ENCODE data around the gene LMO2.

The LMO2 gene

DNA sequence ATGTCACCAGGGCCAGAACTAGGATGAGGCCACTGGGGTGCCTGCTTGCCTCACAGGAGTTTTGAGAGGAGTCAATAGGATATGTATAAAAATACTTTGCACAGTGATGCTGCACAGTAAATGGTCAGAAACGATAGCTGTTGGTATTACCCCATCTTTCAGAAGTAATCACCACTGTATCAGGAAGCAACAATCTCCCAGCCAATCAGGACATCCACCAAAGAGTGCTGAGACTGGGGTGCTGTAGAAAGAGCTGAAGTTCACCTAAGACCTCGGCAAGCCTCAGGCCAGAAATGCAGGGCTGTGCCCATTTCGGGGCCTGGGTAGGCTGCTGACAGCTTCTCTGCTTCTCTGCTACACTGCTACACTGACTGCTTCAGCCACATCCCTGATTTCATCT lies 17.4 kb downstream of the LMO2 start:
- Histone ChIP-seq H3K27ac (ENCODE audit: low read depth, low read length, severe bottlenecking) (no peak overlapping the region), H3K9me3 (ENCODE audit: control insufficient read depth, low read length) (no peaks in the 10 kb centered on the region), H3K4me3 (ENCODE audit: extremely low read depth, insufficient read depth, low read length, poor library complexity, severe bottlenecking) (no peak overlapping the region), H3K36me3 (ENCODE audit: control insufficient read depth, insufficient read depth, low read length) (no peaks in the 10 kb centered on the region), H3K4me1 (ENCODE audit: control insufficient read depth, insufficient read depth, low read length, poor library complexity, severe bottlenecking) (peaks cover 12% of the 10 kb centered on the region)
- 96% methylated on average over 2 of the region's 3 CpGs; no CpG with 5 or more reads in 1 of the 2 experiments for WGBS, 2 experiments (ENCODE audit: insufficient coverage in 2 of 2)

DNA sequence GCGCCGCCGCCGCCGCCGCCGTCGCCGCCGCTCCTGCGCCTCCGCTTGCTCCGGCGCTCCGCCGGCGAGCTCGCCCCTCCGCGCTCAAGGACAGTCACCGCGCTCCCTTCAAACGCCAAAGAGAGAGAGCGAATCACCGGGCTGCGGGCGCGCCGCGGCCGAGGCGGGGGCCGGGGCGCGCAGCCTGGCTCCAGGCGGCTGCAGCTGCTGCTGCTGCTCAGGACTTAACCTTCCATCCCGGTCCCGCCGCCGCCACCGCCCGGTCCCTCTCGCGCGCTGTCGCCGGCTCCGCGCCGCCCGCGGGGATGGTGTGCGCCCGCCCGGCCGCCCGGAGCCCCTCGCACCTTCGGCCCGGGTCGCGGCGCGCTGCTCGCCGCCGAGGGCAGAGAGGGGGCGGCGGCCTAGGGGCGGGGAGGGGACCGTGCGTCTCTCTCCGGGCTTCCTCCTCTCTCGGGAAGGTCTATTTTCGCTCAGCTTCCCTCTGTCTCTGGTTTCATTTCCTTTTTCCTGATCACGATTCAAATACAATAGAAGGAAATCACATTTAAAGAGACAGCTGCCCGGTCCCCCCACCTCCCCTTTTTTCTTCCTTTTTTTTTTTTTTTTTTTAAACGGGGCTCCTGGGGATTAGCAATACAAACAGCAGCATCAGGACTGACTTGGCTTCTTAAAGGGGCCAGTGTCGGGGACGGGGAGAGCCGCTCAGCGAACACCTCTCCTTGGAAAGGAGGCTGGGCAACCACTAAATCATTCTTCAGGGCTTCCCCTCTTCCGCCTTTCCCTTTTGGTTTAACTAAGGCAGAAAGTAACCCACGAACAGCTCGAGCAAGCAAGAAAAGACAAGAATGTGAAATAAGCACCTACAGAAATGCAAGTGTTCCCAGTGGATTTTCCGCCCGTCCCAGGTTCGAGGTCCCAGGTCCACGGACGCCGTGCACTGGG lies 22.1 kb downstream of the LMO2 start:
- Histone ChIP-seq H3K27ac (ENCODE audit: low read depth, low read length, severe bottlenecking) (peak overlapping the region; percentile 54), H3K4me1 (ENCODE audit: control insufficient read depth, insufficient read depth, low read length, poor library complexity, severe bottlenecking) (peaks cover 12% of the 10 kb centered on the region), H3K36me3 (ENCODE audit: control insufficient read depth, insufficient read depth, low read length) (peaks cover 25% of the 10 kb centered on the region), H3K9me3 (ENCODE audit: control insufficient read depth, low read length) (no peaks in the 10 kb centered on the region), H3K4me3 (ENCODE audit: extremely low read depth, insufficient read depth, low read length, poor library complexity, severe bottlenecking) (peak overlapping the region; percentile 75)
- 0% methylated on average over 42 to 71 of the region's 91 CpGs for WGBS, 2 experiments (ENCODE audit: insufficient coverage in 2 of 2)

DNA sequence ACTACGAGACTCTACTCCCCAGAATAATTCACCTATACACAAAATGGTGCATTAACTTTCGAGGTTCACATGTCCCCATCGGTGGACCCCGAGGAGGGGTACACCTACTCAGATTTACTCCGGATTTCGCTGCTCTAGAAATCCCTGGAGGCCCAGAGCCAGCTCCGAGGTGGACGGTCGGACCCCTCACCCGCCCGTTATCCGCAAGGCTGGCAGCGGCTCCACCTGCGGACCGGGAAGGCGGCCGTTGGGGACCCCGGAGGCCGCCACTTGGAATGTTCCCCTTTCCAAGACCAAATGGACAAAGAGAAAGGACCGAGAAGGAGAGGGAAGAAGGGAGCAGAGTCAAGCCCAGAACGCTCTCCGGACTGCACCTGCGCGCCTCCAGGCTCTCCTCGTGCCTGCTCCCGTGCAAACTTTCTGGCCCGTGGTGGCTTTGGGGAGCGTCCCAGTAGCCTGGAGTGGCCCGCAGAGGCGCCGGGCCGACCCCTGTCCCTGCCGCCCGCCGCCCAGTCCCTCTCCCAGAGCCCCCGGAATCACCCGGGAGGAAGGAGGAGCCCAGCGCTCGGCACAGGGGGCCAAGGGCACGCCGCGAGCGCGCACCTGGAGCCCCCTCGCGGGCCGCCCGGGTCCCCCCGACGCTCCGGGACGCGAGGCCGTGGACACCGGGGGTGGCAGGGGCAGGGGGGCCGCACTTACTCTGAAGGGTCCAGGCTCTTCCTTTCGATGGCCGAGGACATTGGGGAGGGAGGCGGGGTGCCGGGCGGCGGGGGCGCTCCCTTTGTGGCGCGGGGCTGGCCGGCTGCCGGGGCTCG lies 23.0 kb downstream of the LMO2 start:
- H3K36me3 ChIP-seq (ENCODE audit: control insufficient read depth, insufficient read depth, low read length): peaks cover 33% of the 10 kb centered on the region
- no peaks in the 10 kb centered on the region for H3K9me3 ChIP-seq (ENCODE audit: control insufficient read depth, low read length)
- H3K4me1 ChIP-seq (ENCODE audit: control insufficient read depth, insufficient read depth, low read length, poor library complexity, severe bottlenecking): peaks cover 12% of the 10 kb centered on the region
- H3K27ac ChIP-seq (ENCODE audit: low read depth, low read length, severe bottlenecking): peak overlapping the region; percentile 64
- peak overlapping the region; percentile 75 for H3K4me3 ChIP-seq (ENCODE audit: extremely low read depth, insufficient read depth, low read length, poor library complexity, severe bottlenecking)
- WGBS, 2 experiments (ENCODE audit: insufficient coverage in 2 of 2): 0 to 1% methylated on average over 30 to 59 of the region's 68 CpGs

DNA sequence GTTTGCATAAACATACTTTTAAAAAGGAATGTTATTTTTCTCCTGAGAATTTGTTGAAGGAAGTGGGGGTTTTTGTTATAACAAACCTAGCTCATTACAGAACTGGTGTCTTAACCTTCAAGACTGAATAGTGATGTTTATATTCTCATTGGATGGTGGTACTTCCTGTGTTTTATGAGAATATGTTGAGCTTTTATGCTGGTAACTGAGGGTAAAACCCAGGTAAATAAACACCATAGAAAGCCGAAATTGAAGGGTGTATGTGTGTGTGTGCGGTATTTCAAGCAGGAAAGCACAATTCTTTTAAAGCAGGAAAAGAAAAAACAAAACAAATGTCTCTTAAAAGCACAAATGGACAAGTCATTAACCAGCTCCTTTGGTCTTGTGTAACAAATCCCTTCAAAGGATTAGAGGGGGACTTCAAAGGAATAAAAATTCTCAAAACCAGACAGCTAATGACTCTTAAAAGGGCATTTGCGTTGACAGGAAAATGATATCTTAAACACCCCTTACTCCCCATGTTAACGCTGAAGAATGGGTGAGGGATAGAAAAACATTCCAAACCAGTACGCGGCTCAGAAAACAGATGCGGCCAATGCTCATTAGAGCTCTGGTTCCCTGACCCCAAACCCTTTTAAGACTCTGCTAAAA lies 23.8 kb downstream of the LMO2 start:
- Histone ChIP-seq H3K36me3 (ENCODE audit: control insufficient read depth, insufficient read depth, low read length) (peaks cover 41% of the 10 kb centered on the region), H3K27ac (ENCODE audit: low read depth, low read length, severe bottlenecking) (peak overlapping the region; percentile 64), H3K4me3 (ENCODE audit: extremely low read depth, insufficient read depth, low read length, poor library complexity, severe bottlenecking) (peak overlapping the region; percentile 75), H3K9me3 (ENCODE audit: control insufficient read depth, low read length) (no peaks in the 10 kb centered on the region), H3K4me1 (ENCODE audit: control insufficient read depth, insufficient read depth, low read length, poor library complexity, severe bottlenecking) (peaks cover 12% of the 10 kb centered on the region)
- WGBS, 2 experiments (ENCODE audit: insufficient coverage in 2 of 2): 7 to 10% methylated on average over 2 to 3 of the region's 7 CpGs

DNA sequence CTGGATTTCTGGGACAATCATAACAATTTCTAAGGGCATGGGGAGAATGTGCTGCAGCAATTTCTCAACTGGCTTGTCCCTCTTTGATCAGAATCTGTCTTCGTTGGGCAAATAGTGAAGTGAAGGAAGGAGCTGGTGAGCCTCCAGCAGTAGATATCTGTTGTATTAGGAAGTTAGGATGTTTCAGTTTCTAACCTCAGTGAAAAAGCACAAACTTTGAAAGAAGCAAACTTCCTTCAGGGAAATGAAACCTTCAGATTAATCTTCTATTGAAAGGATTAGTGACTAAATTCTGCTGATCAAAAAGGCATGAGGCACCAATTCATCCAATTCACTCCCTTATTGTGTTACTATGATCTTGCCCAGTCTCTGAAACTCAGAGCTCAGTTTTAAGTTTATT lies 24.3 kb downstream of the LMO2 start:
- Histone ChIP-seq H3K27ac (ENCODE audit: low read depth, low read length, severe bottlenecking) (no peak overlapping the region), H3K4me3 (ENCODE audit: extremely low read depth, insufficient read depth, low read length, poor library complexity, severe bottlenecking) (peak overlapping the region; percentile 75), H3K36me3 (ENCODE audit: control insufficient read depth, insufficient read depth, low read length) (peaks cover 46% of the 10 kb centered on the region), H3K4me1 (ENCODE audit: control insufficient read depth, insufficient read depth, low read length, poor library complexity, severe bottlenecking) (peaks cover 12% of the 10 kb centered on the region), H3K9me3 (ENCODE audit: control insufficient read depth, low read length) (no peaks in the 10 kb centered on the region)
- WGBS, 2 experiments (ENCODE audit: insufficient coverage in 2 of 2): 71% methylated on average over 1 of the region's 1 CpG; no CpG with 5 or more reads in 1 of the 2 experiments

DNA sequence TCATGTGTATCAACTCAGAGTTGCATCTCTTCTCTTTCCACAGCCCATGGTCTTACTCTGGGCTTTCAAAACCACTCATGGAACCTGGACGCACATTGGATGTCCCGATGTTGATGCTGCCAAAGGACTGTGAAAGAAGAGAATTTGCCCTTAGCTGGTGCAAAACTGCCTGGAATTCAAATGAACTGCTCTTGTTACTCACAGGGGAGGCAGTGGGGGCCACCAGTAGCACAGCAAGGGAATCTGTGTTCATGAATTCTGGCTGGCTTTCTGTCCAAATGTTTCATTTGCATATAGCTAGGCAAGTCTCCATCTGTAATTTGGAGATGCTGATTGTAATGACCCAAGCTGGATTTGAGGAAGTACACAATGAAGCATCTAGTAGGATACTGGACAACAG lies 24.9 kb downstream of the LMO2 start:
- H3K36me3 ChIP-seq (ENCODE audit: control insufficient read depth, insufficient read depth, low read length): peaks cover 51% of the 10 kb centered on the region
- peak overlapping the region; percentile 75 for H3K4me3 ChIP-seq (ENCODE audit: extremely low read depth, insufficient read depth, low read length, poor library complexity, severe bottlenecking)
- no peaks in the 10 kb centered on the region for H3K9me3 ChIP-seq (ENCODE audit: control insufficient read depth, low read length)
- 84 to 94% methylated on average over 2 of the region's 2 CpGs for WGBS, 2 experiments (ENCODE audit: insufficient coverage in 2 of 2)
- peaks cover 12% of the 10 kb centered on the region for H3K4me1 ChIP-seq (ENCODE audit: control insufficient read depth, insufficient read depth, low read length, poor library complexity, severe bottlenecking)
- H3K27ac ChIP-seq (ENCODE audit: low read depth, low read length, severe bottlenecking): no peak overlapping the region

DNA sequence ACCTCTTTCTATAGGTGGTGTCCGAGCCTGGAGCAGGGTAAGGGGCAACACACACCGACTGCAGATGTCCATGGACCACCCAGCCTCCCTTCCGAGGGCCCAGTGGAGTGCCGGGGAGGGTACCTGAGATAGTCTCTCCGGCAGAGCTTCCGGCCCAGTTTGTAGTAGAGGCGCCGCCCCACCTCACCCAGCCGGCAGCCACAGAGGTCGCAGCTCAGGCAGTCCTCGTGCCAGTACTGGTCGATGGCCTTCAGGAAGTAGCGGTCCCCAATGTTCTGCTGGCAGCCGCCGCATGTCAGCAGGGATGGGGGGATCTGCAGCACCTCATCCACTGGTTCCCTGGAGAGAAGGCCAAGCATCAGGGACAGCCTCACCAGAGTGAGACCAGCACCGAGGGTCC lies 27.4 kb downstream of the LMO2 start:
- Histone ChIP-seq H3K9me3 (ENCODE audit: control insufficient read depth, low read length) (no peaks in the 10 kb centered on the region), H3K27ac (ENCODE audit: low read depth, low read length, severe bottlenecking) (no peak overlapping the region), H3K4me3 (ENCODE audit: extremely low read depth, insufficient read depth, low read length, poor library complexity, severe bottlenecking) (no peak overlapping the region), H3K4me1 (ENCODE audit: control insufficient read depth, insufficient read depth, low read length, poor library complexity, severe bottlenecking) (no peaks in the 10 kb centered on the region), H3K36me3 (ENCODE audit: control insufficient read depth, insufficient read depth, low read length) (peaks cover 73% of the 10 kb centered on the region)
- WGBS, 2 experiments (ENCODE audit: insufficient coverage in 2 of 2): 89 to 91% methylated on average over 15 to 16 of the region's 16 CpGs

DNA sequence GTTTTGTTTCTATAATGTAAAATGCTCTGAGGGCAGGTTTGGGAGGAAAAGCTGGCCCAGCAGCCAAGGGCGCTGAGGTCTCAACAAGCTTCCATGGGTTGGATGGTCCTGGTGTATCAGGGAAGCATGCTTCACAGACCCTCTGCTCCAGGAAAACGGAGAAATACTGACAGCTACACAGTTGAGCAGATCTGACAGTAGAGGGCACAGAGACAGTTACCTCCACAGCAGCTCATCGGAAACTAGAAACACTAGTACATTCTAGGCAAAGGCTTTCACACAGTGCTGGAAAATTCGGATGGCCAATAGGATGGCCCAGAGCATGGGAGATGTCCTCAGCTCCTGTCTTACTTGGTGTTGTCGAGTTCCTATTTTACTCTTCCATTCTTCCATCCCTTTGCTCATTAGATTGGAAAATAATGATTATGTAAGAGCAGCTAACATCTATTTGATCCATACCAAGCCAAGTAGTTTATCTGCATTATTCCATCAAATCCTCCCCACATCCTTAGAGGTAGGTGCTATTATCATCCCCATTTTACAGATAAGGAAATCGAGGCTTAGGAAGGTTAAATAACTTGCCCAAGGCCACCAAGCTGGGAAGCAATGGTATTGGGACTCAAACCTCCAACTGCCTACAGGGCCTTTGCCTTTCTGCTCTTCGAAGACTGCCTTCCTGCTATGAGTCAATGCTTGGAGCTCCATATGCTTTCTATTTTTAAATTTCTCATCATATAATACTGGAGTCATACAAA lies 28.3 kb downstream of the LMO2 start:
- Histone ChIP-seq H3K27ac (ENCODE audit: low read depth, low read length, severe bottlenecking) (no peak overlapping the region), H3K4me3 (ENCODE audit: extremely low read depth, insufficient read depth, low read length, poor library complexity, severe bottlenecking) (no peak overlapping the region), H3K36me3 (ENCODE audit: control insufficient read depth, insufficient read depth, low read length) (peaks cover 71% of the 10 kb centered on the region), H3K4me1 (ENCODE audit: control insufficient read depth, insufficient read depth, low read length, poor library complexity, severe bottlenecking) (no peaks in the 10 kb centered on the region), H3K9me3 (ENCODE audit: control insufficient read depth, low read length) (no peaks in the 10 kb centered on the region)
- WGBS, 2 experiments (ENCODE audit: insufficient coverage in 2 of 2): 74 to 87% methylated on average over 3 to 5 of the region's 7 CpGs

DNA sequence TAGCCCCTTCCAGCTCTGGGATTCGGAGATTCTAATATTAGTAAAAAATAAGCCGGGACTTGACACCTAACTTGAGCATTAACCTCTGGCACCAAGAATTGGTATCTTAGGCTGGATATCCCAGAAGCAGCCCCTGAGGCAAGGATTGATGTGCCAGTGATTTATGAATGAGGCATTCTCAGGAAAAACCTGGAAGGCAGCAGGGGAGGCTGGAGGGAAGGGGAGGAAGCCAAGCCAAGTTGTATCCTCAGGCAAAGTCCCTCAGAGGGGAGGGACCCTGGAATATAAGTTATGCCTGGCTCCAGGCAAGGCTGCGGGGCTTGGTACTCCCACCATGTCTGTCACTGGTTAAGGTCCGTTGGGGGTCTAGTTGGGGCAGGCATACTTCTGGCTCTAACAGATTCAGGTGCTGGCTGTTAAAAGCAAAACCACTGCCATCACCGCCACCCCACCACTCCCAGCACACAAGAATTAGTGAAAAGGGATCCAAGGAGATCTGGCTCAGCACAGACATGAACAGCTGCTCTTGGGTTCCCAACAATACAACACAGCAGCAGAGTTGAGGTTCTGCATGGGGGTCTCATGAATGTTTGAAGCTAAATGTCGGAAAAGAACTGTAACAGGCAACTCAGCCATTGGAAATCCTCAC lies 29.8 kb downstream of the LMO2 start:
- Histone ChIP-seq H3K4me3 (ENCODE audit: extremely low read depth, insufficient read depth, low read length, poor library complexity, severe bottlenecking) (no peak overlapping the region), H3K27ac (ENCODE audit: low read depth, low read length, severe bottlenecking) (no peak overlapping the region), H3K9me3 (ENCODE audit: control insufficient read depth, low read length) (no peaks in the 10 kb centered on the region), H3K36me3 (ENCODE audit: control insufficient read depth, insufficient read depth, low read length) (peaks cover 72% of the 10 kb centered on the region), H3K4me1 (ENCODE audit: control insufficient read depth, insufficient read depth, low read length, poor library complexity, severe bottlenecking) (no peaks in the 10 kb centered on the region)
- WGBS, 2 experiments (ENCODE audit: insufficient coverage in 2 of 2): 88 to 93% methylated on average over 3 to 5 of the region's 6 CpGs
